Amniotic epithelial cell (primary cell): ENCODE measurements around the gene TMEM19.

ENCODE experiments used
- DNase-seq: peaks from one replicate; pipeline ENCODE4 v3.0.0-alpha.2; 2010; ENCODE audit warnings: low read depth

The TMEM19 gene

DNA sequence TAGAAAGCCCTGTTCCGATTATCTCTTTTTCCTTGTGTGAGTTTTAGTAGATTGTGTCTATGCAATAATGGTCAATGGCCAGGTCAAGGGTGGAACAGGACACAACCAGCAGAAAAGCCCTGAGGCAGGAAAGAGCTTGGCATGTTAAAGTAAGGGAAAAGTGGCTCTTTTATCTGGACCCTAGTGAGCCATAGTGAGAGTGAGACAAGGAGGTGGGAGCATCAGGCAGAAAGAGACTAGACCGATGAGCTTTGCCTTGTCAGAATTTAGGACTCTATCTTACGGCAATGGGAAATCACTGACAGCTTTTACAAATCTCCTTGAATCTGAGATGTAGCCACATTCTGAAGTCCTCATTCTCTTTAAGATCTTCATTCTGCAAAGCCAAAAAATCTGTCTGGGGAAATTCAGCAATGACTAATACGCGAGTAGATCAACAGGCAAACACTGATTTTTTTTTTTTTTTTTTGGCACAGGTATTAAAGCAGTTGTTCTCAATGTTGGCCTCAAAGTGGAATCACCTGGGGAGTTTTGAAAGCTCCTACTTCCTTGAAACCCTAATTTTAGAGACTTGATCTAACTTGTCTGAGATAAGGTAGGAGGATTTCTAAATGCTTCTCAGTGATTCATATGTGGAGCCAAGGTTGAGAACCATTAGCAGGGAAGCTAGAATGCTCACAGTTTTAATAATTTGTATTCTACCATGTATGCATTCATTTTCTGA is 33.9 kb downstream of the TMEM19 start:
- peak; percentile 27 for DNase-seq

DNA sequence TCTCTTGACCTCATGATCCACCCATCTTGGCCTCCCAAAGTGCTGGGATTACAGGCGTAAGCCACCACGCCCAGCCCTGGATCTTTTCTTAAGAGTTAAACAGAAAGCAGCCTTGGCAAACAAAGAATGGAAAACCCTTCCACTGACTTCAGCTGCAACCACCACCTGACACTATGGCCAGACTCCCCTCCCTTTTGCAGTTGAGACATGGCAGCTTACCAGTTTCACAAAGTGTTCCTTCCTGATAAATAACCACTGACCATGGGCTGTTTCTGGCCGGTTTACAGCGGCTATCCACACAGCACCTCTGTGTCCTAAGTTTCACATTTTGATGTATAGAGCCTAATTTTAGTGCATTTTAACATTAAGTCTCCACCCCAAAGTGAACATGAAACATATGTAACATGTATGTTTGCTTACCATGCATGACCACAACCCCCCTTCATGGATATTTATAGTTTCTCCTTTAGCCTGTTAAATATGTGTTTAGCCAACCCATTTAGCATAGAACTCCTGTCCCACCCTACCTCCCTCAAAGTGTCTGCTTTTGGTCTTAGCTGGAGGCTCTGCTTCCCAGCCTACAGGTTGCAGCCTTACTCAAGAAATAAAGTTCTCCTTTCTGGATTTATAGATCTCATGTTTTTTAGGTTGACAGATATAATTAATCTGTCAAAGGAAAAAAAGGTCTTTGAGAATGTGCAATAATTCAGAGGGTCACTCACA is 36.1 kb downstream of the TMEM19 start:
- peak; percentile 65 for DNase-seq

DNA sequence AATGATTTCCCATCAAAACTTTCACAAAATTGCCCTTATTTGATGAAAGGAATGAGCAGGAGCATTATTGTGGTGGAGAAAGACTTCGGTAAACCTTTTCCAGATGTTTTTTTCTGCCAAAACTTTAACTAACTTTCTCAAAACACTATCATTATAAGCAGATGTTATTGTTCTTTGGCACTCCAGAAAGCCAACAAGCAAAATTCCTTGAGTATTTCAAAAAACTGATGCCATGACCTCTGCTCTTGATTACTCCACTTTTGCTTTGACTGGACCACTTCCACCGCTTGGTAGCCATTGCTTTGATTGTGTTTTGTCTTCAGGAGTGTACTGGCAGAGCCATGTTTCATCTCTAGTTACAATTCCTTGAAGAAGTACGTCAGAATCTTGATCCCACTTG is 39.1 kb downstream of the TMEM19 start:
- no peak for DNase-seq

DNA sequence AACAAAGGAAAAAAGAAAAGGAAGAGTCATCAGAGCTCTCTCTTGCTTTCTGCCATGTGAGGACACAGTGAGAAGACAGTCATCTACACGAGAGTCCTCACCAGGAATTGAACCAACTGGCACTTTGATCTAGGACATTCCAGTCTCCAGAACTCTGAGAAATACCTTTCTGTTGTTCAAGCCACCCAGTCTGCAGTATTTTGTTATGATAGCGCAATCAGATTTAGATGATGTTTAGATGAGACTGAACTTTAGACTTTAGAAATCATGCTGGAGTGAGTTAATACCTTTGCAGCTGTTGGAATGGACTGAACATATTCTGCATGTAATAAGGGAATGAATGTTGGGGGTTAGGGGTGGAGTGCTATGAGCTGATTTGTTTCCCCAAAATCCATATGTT is 40.7 kb downstream of the TMEM19 start:
- DNase-seq: no peak

DNA sequence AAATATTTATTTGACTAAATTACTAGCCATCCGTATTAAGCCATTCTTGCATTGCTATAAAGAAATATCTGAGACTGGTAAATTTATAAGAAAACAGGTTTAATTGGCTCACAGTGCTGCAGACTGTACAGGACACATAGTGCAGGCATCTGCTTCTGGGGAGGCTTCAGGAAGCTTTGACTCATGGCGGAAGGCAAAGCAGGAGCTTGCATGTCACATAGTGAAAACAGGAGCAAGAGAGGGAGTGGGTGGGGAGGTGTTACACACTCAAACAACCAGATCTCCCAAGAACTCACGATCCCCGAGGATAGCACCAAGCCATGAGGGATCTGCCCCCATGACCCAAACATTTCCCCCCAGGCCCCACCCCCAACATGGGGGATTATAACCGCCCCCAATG is 42.1 kb downstream of the TMEM19 start:
- no peak for DNase-seq

DNA sequence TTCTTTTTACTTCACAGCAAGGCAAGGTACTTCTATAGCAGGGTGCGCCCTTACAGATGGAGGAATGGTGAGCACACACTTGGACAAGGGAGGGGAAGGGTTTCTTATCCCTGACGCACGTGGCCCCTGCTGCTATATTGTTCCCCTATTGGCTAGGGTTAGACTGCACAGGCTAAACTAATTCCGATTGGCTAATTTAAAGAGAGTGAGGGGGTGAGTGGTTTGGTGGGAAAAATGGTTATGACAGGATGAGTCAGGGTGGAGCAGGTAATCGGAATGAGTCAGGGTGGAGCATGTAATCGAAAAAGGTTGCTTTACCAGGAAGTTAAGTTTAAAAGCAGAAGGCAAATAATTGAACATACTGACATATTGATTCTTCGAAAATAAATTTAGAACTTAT is 45.1 kb downstream of the TMEM19 start:
- DNase-seq: peak; percentile 33

DNA sequence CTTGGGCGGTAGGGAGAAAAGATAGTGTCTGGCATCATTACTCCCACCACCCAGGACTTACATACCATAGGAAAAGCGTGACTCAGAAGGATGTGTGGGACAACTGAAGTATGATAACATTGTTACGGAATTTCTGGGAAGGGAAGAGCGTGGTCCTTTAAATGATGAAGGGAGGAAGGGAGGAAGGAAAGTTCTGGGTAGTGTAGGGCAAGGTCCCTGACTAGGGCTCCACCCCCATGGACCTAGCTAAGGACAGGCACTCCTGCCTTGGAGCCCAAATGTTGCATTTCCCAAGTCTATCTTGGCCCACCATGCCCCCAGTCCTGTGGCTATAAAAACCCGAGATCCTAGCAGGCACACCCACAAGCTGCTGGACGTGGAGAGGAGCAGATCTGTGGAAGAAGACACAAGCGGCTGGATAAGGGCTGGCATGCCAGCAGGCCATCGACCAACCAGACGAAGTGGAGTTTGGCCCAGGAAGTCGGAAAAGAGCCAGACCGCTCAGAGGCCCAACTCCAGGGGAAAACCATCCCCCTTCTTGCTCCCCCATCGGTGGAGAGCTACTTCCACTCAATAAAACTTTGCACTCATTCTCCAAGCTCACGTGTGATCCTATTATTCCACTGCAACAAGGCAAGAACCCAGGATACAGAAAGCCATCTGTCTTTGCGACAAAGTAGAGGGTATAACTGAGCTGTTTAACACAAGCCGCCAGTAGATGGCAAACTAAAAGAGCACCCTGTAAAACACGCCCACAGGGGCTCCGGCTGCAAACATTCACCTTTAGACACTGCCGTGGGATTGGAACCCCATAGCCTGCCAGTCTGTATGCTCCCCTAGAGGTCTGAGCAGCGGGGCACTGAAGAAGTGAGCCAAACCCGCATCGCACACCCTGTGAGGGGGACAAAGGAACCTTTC is 45.8 kb downstream of the TMEM19 start:
- peak; percentile 82 for DNase-seq

DNA sequence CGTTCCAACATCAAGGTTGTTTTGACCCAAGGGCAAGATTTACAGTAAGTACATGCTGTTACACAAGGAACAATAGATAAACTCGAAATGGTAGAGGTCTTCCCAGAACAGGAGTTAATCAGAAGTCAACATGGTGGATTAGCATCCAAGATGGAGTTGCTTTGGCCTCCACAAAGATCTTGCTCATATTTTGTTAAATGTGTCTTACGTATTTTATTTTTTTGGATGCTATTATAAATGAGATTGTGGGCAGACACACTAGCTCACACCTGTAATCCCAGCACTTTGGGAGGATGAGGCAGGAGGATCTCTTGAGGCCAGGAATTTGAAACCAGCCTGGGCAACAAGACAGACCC is 46.5 kb downstream of the TMEM19 start:
- DNase-seq: no peak

DNA sequence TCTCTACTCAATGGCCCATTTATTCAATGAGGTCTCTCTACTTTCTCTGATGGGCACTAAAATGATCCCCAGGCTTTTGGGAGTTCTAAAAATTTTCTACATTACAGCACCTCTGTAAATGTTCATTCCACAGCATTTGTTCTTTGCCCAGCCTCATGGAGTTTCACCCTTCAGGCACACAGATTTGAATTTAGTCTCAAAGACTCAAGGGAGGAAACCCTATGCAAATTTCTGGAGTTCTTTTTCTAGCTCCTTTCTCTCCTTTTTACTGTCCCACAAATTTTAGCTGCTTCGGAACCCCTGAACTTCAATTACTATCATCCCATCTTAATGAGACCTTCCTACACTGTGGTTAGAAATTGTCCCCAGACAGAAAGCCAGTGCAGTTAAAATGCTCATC is 51.3 kb downstream of the TMEM19 start:
- no peak for DNase-seq

DNA sequence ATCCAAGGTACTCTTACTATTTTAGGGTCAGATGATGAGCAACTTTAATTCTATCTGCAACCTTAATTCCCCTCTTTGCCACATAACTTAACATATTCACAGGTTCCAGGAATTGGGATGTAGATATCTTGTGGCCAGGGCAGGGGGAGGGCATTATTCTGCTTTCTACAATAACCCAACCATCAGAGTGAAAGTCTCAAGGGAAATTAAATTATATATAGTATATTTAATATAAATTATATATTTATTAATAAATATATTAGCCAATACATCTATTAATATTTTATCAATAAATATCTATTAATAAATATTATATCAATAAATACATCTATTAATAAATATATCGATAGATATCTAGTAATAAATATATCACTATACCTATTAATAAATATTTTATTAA is 57.1 kb downstream of the TMEM19 start:
- DNase-seq: no peak

DNA sequence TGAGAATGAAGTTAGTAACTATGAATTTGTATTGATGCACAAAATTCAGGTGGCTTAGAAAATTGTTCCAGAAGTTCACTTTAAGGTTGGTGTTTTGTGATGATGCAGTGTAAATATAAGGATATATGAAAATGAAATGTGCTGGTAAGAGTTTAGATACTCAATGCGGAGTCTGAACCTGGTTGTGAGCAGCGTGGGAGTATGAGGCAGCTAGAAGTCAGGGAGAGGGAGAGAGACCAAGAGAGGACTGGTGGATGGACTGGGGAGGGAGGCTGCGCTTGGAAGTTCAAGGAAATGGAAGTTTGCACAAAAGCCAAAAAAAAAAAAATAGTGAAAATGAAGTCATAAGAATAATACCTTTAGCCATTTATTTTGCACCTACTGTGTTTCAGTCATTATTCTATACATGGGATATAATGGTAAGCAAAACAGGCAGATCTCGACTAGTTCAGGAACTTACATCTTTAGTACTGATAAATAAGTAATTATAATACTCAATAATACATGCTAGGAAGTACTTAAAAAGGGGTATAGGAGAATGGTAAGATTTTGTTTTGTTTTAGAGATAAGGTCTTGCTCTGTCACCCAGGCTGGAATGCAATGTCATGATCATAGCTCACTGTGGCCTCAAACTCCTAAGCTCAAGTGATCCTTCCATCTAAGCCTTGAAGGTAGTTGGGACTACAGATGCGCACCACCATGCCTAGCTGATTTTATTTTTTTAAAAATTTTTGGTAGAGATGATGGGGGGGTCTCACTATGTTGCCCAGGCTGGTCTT is 58.8 kb downstream of the TMEM19 start:
- DNase-seq: no peak

DNA sequence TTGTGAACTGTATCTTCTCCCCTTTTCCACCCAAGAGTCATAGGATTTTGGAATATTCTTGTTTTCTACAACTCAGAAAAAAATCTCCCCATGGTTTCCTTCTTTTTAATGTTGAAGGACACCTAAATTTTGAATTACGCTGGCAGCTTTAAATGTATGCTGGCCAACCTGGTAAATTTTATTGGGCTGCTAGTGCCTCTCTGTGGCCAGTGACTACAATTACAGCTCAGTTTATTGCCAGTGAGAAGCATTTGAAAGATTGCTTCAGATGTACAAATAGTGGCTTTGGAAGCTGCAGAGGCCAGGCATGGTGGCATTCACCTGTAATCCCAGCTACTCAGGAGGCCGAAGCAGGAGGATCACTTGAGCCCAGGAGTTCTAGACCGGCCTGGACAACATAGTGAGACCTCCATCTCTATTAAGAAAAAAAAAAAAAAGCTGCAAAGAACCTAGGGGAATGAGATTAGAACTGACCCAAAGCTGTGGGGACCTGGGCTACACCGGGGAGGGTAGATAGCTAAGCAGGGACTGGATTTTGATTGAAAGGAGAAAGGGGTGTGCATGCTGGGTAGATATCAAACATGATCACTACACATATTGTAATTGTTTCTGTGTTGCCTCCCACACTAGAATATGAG is 61.2 kb downstream of the TMEM19 start:
- peak; percentile 65 for DNase-seq

DNA sequence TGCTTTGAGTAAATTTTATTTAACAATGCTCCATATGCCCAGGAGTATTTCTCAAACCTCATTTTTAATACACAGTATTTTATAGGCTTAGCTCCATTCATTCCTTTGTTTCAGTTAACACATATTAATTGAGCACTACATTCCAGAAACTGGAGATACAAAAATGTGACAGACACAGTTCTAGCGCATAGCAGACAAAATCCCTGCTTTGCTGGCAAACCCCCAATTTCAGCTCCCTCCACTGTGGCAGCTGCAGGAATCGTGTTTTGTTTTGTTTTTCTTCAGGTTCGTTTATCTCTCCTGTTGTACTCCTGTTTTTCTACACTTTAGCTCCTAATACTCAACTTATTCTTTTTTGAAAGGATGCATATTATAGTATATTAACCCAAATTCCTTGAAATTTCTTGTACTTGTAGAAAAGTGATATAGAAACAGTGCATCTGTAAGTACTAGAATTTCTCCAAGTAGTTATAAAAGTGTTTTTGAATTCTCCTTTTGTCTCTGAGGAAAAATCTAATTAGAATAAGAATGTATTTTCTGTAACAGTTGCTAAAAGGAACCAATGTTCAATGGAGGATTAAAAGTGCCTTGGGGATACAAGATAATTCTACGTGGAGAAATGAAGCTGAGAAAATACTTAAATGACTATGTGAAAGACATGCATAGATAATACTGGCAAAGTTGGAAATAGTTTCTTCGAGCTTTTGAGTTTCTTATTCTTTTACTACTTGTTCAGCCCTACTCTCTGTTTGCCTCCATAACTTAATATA is 62.4 kb downstream of the TMEM19 start:
- no peak for DNase-seq

DNA sequence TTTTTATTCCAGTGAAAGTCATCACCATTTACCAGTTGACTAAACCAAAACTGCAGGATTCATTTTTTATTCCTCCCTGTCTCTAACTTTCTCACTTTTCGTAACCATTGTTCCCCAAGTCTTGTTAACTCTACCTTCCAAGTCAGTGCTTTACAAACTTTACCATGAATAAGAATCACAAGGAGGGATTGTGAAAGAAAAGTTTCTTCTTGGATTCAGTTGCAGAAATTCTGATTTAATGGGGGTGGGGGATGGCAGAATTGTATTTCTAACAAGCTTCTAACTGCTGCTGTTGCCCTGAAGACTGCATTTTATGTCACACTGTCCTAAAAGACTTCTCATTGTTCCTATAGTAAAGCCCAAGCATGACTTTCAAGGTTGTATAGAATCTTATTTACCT is 63.8 kb downstream of the TMEM19 start:
- DNase-seq: peak; percentile 27

DNA sequence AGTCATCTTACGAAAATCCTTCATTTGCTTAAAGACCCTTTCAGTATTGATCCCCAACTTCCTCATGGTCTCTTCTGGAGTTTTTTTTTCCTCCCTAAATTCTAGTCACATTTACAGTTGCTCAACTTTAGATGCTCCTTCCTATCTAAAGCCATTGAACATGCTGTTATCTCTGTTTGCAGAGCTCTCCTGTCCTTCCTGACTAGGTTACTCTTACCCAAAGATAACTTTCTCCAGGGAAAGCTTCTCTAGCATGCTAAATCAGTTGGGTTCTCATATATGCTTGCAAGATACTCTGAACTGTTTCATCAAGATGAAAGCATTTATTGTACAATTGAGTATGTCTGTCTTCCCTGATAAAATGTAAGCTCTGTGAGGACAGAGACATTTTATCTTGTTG is 67.0 kb downstream of the TMEM19 start:
- no peak for DNase-seq
